ENCODE measurements around the gene B3GNT2. TPM values are rescaled to one million over a fixed set of nuclear protein-coding genes. Genes with fewer than 3 reads are reported as not detected.

The B3GNT2 gene

Small RNA genes lying within 50 kb of the gene (microRNA-seq; reads per million reads assigned to microRNA genes)
- not detected for gene MIR5192
